ENCODE data around the gene PNLDC1. TPM values are rescaled to one million over a fixed set of nuclear protein-coding genes. Genes with fewer than 3 reads are reported as not detected.

Gene PNLDC1, protein sequence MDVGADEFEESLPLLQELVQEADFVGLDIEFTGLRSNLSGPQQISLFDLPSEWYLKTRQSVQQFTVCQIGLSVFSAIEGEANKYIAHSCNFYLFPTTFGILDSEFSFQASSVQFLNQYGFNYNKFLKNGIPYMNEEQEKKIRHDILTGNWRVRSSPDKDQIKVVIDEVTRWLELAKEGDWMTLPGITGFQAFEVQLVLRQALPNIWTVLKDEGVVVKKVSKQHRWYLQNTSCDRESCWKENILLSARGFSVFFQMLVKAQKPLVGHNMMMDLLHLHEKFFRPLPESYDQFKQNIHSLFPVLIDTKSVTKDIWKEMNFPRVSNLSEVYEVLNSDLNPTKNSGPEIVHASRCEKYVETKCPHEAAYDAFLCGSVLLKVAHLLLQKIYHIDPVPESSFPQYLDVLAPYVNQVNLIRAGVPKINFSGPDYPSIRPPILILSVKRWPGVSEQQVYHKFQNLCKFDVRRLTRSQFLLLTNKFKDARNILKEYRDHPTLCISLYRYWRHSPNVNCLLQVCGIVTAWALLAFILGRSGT
- 0.06 TPM in 1 of 2 replicates, not detected in the other for total RNA-seq (2014; rRNA removed; shearing (Covaris generic))

DNA sequence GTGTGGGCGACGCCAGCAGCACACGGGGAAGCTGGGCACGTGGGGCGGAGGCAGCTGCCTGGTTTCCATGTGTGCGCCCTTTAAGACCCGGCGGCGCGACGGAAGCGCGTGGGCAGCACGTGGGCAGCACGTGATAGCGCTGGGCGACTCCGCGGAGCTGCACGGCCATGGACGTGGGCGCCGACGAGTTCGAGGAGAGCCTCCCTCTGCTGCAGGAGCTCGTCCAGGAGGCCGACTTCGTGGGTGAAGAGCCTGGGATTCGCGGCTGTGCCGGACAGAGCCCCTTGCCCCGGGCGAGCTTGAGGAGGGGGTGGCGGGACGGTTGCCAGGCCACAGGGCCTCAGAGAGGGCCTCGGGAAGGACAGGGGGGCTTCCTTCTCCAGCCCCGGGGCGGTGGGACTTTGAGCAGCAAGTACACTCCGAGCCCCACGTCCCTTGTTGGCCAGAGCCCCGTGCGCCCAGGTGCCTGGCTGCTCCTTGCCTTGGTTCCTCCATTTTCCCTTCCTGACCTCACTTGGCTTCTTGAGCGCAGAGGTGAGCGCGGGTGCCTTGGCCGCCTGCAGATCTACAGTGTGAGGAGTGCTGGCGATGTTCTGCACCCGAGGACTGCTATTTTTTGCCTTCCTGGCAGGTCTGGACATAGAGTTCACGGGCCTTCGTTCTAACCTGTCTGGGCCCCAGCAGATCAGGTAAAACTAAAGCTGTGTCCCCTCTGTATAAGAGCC, at the start of gene PNLDC1:
TSS of gene PNLDC1 (plus strand) at position 136 of the 725 bp plus-strand sequence. CDS start at position 168, 32 bp downstream.
- no peak for DNase-seq (ENCODE audit: low read depth)

DNA sequence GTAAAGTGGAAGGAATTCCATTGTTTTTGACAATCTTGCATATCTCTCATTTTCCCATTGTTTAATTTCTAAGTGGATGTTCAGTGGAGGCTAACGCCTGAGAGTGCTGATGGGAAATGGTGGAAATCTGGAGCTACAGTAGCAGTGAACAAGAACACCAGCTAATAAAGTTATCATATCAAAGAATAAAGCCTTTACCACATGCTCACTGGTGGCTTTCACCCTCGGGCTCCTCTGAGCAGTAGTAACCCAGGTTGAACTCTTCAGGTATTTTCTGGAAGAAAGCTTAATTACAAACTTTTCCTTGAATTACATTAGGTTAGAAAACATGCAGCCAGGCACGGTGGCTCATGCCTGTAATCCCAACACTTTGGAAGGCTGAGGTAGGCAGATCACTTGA, 48.6 kb upstream of the PNLDC1 start:
- no peak for DNase-seq (ENCODE audit: low read depth)

DNA sequence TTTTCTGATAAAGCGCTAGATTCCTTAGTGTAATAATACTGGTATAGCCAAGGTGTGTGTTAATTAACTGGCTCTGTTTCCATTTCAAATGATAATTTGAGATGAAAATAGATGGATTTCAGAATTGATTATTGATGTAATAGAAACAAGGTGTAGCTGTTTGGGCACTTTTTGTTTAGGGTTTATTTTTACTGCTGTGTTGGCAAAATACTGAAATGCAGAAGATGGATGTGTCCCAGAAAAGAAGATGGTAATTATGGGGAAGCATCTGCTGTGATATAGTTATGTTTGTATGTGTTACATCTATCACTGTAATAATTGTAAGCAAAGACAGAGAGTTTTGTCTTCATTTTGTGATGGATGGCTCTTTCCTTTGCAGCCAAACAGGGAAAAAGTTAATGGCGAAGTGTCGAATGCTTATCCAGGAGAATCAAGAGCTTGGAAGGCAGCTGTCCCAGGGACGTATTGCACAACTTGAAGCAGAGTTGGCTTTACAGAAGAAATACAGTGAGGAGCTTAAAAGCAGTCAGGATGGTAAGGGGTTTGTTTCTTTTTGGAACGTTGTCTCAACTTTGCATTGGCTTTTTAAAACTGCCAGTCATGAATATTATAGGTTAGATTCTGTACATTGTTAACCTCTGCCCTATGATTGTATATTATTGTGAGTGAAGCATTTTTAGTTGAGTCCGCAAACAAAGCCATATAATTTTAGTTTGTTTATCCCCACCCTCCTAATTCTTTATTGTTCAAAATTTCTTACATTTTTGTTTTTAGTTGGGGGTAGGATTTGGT, 46.8 kb upstream of the PNLDC1 start:
- no peak for DNase-seq (ENCODE audit: low read depth)

DNA sequence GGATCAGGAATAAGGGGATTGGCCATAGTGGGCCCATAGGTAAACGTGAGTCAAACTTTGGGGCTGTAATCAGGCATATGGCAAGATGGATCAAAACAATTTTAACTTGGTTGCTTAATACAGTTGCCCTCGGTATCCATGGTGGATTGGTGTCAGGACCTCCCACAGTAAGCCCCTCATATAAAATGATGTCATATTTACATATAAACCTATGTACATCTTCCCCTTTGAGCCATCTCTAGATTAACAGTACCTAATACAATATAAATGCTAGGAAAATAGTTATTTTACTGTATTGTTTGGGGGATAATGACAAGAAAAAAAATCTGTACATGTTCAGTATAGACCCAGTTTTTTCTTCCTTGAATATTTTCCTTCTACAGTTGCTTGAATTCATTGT, 45.7 kb upstream of the PNLDC1 start:
- DNase-seq (ENCODE audit: low read depth) = no peak

DNA sequence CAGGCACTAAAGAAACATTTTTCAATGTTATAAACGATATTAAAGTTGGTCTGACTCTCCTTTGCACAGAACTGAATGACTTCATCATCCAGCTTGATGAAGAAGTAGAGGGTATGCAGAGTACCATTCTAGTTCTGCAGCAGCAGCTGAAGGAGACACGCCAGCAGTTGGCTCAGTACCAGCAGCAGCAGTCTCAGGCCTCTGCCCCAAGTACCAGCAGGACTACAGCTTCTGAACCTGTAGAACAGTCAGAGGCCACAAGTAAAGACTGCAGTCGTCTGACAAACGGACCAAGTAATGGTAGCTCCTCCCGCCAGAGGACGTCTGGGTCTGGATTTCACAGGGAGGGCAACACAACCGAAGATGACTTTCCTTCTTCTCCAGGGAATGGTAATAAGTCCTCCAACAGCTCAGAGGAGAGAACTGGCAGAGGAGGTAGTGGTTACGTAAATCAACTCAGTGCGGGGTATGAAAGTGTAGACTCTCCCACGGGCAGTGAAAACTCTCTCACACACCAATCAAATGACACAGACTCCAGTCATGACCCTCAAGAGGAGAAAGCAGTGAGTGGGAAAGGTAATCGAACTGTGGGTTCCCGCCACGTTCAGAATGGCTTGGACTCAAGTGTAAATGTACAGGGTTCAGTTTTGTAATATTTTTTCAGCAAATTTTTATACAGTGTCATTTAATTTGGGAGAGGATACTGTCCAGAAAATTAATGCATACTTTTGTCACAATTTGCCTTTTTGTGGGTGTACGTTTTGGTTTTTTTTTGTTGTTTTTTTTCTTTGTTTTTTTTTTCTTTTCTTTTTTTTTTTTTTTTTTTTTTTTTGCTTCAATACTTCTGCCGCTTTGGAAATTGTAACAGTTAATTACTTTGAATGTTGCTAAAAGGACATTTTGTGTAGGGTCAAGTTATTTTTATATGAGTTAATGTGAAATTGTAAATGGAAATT, 44.8 kb upstream of the PNLDC1 start:
- no peak for DNase-seq (ENCODE audit: low read depth)

DNA sequence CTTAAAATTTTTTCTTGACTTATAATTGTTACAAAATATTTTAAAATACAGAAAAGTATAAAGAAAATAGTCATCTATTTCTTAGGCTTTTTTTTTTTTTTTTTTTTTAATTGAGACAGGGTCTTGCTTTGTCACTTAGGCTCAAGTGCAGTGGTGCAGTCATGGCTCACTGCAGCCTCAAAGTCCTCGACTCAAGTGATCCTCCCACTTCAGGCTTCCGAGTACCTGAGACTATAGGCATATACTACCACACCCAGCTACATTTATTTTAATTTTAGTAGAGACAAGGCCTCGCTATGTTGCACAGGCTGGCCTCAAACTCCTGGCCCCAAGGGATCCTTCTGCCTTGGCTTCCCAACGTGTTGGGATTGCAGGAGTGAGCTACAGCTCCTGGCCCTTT, 43.6 kb upstream of the PNLDC1 start:
- no peak for DNase-seq (ENCODE audit: low read depth)

DNA sequence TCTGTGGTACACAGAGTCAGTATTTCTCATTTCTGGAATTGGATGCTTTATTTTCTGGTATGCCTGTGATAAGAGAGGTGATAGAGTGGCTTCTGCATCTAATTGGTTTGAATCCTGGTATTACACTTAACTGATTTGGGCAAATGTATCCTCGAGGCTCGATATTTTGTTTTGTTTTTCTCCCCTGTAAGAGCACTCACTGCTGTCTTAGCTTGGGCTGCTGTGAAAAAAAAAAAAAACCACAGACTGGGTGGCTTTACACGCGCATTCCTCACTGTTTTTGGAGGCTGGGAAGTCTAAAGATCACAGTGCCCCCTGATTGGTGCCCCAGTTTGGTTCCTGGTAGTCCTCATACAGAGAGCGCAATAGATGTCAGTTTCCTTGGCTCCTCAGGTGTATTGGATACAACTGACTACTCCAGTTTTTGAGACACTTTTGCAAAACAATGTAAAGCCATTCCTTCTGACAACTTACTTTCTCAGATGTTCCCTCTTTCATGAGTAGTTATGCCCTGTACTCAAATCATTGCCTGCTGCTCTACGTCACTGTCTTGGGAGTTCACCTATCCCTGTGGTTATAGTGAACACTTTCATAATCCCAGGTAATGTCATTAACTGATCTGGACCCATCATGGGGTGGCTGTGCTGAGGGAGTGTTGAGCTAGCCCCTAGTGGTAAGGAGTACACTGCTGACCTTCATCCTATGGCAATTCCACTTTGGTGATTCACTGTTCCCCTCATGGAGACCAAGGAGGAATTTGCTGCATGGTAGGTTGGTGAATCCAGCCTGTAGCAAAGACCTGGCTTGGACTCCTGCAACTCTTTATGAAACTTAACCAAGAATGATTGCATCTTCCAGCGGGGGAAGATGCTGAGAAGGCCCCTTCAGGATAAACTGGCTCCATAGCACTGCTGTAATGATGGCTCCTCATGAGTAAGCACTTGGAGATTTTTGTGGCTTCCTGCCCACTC, 41.8 kb upstream of the PNLDC1 start:
- peak; percentile 67 for DNase-seq (ENCODE audit: low read depth)

DNA sequence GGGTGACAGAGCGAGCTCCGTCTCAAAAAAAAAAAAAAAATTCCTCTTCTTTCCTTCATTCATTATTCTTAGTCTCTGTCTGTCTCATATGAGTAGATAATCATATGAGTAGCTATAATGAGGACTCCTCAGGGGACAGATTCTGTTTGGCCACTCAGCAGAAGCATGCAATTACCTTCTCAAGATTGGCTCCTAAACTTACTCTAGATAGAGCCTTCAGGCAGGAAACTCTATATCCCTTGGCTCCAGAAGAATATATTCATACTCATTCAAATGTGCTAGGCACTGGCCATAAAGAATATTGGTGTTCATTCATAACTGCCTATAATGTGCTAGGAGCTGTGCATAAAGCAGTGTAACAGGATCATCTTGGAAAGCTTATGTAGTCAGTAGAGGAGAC, 40.4 kb upstream of the PNLDC1 start:
- no peak for DNase-seq (ENCODE audit: low read depth)

DNA sequence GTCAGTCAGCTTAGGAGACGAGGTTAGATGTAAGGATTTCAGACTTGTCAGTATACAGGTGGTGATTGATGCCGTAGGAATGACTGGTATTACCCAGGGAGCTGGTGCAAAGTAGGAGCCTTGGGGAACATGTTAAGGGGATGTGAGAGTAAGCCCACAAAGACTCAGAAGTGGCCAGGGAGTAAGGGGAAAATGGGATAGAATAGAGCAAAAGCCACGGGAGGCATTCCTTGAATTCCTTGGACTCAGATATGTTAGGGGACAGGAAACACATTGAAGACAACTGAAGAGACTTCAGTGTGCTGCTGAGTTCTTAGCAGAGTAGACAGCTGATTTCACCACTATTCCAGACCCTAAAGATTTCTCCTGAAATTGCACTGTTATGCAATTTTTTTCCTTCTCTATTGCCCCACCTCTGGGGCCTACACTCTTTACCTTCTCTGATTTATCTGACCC, 39.4 kb upstream of the PNLDC1 start:
- peak; percentile 82 for DNase-seq (ENCODE audit: low read depth)

DNA sequence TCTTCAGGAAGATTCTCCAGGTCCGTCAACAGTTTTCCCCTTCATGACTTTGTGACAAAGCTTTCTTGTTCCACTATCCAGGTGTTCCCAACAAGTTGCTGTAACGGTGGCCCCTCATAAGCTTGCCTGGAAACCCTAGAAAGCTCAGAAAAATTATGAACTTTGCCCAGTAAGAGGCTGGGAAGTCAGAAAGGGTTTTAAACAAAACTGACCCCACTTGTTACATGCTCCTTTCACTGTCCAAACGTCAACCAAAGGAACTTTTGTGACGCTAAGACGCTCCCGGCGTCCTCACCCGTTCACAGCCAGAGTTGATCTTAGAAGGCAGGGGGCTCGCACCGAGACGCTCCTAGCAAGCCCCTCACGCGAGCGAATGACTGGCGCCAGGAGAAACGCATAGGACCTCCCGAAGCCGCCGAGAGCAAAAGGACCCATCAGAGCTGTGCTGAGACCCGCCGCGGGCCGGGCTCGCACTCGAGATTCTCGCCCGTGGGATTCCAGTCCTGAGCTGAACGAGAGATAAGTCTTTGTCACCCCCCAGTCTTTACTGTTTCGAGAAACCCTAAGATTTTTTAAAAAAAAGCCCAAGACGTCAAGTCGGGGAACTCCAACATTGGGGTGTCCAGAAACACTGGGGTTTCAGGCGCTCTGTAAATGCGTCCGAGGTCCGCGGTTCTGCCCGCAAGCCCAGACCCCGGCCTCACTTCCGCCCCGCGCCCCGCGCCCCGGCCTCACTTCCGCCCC, 38.8 kb upstream of the PNLDC1 start:
- peak; percentile 51 for DNase-seq (ENCODE audit: low read depth)

DNA sequence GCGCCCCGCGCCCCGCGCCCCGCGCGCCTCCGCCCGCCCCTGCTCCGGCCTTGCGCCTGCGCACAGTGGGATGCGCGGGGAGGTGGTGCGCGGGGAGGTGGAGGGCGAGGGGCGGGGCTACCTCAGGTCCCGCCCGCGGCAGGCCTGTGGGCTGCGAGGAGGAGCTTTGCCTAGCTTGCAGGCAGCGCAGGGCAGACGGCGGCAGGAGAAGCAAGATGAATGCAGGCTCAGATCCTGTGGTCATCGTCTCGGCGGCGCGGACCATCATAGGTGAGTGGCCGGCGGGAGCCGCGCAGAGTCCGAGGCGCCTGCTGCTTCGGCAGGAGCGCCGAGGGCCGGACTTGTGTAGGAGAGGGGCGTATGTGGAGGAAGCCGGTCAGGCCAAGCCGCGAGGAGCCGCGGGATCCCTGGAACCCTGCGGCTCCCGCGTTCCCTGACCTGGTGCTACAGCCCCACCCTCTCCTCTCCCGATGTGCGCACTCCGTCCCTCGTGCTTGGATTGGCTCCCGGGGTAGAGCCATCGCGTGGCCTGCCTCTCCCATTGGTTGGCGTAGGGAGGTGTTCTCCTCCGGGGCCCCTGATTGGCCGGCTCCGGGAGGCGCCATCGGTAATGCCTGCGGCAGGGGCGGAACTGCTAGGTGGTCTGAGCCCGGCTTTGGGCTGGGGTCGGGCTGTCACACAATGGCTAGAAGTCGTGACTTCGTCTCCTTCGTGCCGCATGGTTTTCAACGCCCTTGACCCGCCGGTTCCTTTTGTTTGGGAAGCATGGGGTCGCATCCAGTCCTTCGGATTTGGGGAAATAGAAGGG, 38.0 kb upstream of the PNLDC1 start, which contains the start of gene ACAT2:
TSS of gene ACAT2 (plus strand) at position 173 of the 808 bp plus-strand sequence. CDS start at position 216, 43 bp downstream.
- peak; percentile 99 for DNase-seq (ENCODE audit: low read depth)

DNA sequence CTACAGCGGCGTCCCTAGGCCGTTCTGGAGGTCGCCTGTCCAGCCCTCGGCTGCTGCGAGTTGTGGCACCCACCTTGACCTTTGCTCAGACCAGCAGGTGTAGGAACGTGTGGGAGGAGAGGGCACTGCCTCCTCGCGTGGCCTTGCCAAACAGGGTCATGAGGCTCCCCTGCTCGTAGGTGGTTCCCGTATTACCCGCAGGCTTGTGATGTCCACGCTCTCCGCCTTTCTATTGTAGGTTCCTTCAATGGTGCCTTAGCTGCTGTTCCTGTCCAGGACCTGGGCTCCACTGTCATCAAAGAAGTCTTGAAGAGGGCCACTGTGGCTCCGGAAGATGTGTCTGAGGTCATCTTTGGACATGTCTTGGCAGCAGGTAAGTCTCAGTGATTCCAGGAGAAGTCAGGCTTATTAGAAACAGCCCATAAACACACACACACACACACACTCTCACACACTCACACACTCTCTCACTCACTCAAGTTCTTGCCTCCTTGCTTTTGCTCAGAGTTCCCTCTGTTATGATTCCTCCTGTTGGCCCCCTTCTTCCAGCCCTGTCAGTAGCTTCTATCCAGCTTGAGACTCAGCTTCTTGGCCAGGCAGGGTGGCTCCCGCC, 37.3 kb upstream of the PNLDC1 start:
- DNase-seq (ENCODE audit: low read depth) = no peak

DNA sequence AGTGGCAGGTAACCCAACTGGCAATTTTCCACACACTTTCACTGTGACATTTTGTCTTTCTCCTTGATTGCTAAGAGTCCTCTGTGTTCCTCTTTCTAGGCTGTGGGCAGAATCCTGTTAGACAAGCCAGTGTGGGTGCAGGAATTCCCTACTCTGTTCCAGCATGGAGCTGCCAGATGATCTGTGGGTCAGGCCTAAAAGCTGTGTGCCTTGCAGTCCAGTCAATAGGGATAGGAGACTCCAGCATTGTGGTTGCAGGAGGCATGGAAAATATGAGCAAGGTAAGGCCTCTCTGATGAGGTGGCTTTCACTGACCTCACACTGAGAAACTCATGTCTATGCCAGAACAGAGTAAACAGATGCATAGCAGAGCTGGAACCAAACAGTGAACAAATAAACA, 33.2 kb upstream of the PNLDC1 start:
- DNase-seq (ENCODE audit: low read depth) = no peak

DNA sequence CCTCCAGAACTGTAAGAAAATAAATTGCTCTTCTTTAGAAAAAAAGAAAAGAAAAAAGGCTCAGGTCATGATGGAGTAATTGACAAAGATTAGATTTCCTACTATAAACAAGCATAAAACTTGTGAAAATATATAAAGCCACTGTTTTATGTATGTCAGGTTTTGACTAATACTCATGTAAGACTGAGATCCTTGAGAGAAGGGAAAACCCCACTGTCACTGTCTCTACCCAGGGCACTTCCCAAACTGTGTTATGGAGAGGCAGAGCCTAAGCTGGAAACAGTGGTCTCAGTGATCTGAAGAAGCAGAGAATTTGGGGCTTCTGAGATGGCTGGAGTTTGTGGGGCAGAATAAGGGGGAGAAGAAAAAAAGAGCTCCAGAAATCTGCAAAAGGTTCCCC, 30.6 kb upstream of the PNLDC1 start:
- DNase-seq (ENCODE audit: low read depth) = no peak

DNA sequence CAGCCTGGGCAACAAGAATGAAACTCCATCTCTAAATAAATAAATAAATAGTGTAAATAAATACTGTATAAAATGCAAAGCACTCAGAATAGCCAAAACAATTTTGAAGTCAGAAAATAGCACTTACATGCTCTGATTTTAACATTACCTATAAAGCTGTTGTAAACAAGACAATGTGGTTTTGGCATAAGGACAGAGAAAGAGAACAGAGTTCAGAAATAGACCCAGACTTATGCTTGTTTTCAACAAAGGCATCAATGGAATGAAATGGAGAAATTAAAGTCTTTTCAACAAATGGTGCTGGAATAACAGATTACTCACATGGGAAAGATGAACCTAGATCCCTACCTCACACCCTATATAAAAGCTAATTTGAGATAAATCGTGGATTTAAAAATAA, 27.9 kb upstream of the PNLDC1 start:
- no peak for DNase-seq (ENCODE audit: low read depth)

DNA sequence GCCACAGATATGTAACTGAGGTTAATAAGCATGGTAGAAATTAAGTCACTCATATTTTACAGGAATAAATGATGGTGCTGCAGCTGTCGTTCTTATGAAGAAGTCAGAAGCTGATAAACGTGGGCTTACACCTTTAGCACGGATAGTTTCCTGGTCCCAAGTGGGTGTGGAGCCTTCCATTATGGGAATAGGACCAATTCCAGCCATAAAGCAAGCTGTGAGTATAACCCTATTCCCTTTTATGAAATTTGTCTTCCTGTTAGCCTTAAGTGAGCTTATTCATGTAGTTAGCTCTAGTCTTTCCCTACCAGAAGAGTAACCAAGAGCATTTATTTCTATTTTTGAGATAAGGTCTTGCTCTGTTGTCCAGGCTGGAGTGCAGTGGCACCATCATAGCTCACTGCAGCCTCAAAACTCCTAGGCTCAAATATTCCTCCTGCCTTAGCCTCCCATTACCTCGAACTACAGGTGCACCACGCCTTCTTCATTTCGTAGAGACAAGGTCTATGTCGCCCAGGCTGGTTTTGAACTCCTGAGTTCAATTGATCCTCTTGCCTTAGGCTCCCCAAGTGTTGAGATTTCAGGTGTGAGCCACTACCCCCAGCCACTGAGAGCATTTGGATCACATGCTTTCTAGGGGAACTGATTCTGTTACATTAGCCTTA, 22.7 kb upstream of the PNLDC1 start:
- no peak for DNase-seq (ENCODE audit: low read depth)

DNA sequence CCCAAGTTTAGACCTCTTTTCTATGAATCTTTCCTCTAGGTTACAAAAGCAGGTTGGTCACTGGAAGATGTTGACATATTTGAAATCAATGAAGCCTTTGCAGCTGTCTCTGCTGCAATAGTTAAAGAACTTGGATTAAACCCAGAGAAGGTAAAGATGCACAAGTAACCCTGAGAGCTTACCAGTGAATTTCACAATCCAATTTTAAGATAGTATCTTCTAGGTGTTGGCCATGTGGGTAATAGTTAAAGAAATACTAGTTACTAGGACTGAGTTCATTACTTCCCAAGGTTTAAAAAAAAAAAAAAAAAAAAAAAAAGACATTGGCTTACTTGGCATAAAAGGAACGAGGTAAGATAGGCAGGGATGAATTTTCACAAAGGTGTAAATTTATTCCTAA, 21.9 kb upstream of the PNLDC1 start:
- DNase-seq (ENCODE audit: low read depth) = no peak

Data from Daoy (cell line).